AG08396 (cell line): Measurements from ENCODE around the gene PPME1.
"Not testable (repeated sequence)": the region's sequence is repeated elsewhere in the genome, so short reads cannot be mapped to it uniquely, and the experiment has no call there.

Source experiments
- DNase-seq: peaks from one replicate; pipeline ENCODE4 v3.0.0; 2012; ENCODE audit warnings: low spot score, mixed read lengths

PPME1 gene

GRCh38 chr11:74170694-74171629, at the start of gene PPME1, which contains the start of gene C2CD3:
Gene PPME1 (plus strand): TSS chr11:74171289. CDS start chr11:74171422, 133 bp downstream.
Gene C2CD3 (minus strand): TSS chr11:74171002. CDS start chr11:74170792, 210 bp downstream.
- peak; percentile 95 for DNase-seq

GRCh38 chr11:74121804-74122203, 49.3 kb upstream of the PPME1 start:
- no peak for DNase-seq

GRCh38 chr11:74123008-74123448, 48.1 kb upstream of the PPME1 start:
- DNase-seq, result no peak

GRCh38 chr11:74129121-74129520, 42.0 kb upstream of the PPME1 start:
- DNase-seq, result not testable (repeated sequence)

- DNase-seq, result no peak
Observed at GRCh38 chr11:74132833-74133232, 38.3 kb upstream of the PPME1 start.

- DNase-seq, result no peak
Observed at GRCh38 chr11:74133436-74133835, 37.7 kb upstream of the PPME1 start.

GRCh38 chr11:74134661-74135060, 36.4 kb upstream of the PPME1 start:
- DNase-seq, result no peak

- DNase-seq, result no peak
Observed at GRCh38 chr11:74135127-74135840, 35.8 kb upstream of the PPME1 start.

GRCh38 chr11:74138021-74138420, 33.1 kb upstream of the PPME1 start:
- no peak for DNase-seq

- peak; percentile 74 for DNase-seq
Observed at GRCh38 chr11:74138572-74138971, 32.5 kb upstream of the PPME1 start.

GRCh38 chr11:74139151-74139918, 31.8 kb upstream of the PPME1 start:
- no peak for DNase-seq

- DNase-seq, result not testable (repeated sequence)
Observed at GRCh38 chr11:74139919-74140431, 31.1 kb upstream of the PPME1 start.

GRCh38 chr11:74141241-74141695, 29.8 kb upstream of the PPME1 start:
- no peak for DNase-seq

GRCh38 chr11:74141908-74142307, 29.2 kb upstream of the PPME1 start:
- no peak for DNase-seq

GRCh38 chr11:74142624-74143023, 28.5 kb upstream of the PPME1 start:
- peak; percentile 53 for DNase-seq

GRCh38 chr11:74144592-74144991, 26.5 kb upstream of the PPME1 start:
- no peak for DNase-seq

- no peak for DNase-seq
Observed at GRCh38 chr11:74147199-74147929, 23.7 kb upstream of the PPME1 start.

- DNase-seq, result no peak
Observed at GRCh38 chr11:74153224-74153623, 17.9 kb upstream of the PPME1 start.

- DNase-seq, result no peak
Observed at GRCh38 chr11:74154620-74155281, 16.3 kb upstream of the PPME1 start.

GRCh38 chr11:74157169-74157568, 13.9 kb upstream of the PPME1 start:
- DNase-seq, result no peak
